Activated CD8-positive, alpha-beta T cell treated with anti-CD3 and anti-CD28 coated beads, Interleukin-2, amount 10 ng/mL, durations not matched to agents 7 days and 5 days (primary cell): Measurements from ENCODE around the gene FNIP1. TPM values are rescaled to one million over a fixed set of nuclear protein-coding genes. Genes with fewer than 3 reads are reported as not detected.
A peak's percentile ranks its signal among the peaks of the same experiment; 100 is the strongest.

Experiments used
- ATAC-seq: fragments of 150-1000 bp; cut with Tn5 transposase; one replicate; pipeline ENCODE4 v1.10.0; 2021; ENCODE audit warnings: moderate library complexity
- CTCF ChIA-PET: fragments of 350-600 bp; sonication (Branson Sonifier 250); formaldehyde crosslinking; loops from one replicate; lab custom pipeline; 2021; ENCODE audit warnings: antibody characterized with exemption; lab: Charles Lee
- POLR2A ChIA-PET: fragments of 350-600 bp; sonication (Branson Sonifier 250); formaldehyde crosslinking; loops from one replicate; lab custom pipeline; 2021; ENCODE audit warnings: antibody characterized with exemption; lab: Charles Lee
- DNase-seq: peaks from one replicate; pipeline ENCODE4 v3.0.0-alpha.2; 2020
- H3K27ac Mint-ChIP-seq: one replicate; pipeline ENCODE4 v1.8.0; 2021; ENCODE audit warnings: mild to moderate bottlenecking, mixed read lengths
- H3K27me3 Mint-ChIP-seq: one replicate; pipeline ENCODE4 v1.8.0; 2021; ENCODE audit warnings: low read depth, mixed read lengths
- H3K36me3 Mint-ChIP-seq: one replicate; pipeline ENCODE4 v1.8.0; 2021; ENCODE audit warnings: low read depth, mixed read lengths
- H3K4me1 Mint-ChIP-seq: one replicate; pipeline ENCODE4 v1.8.0; 2021; ENCODE audit warnings: low read depth, mixed read lengths
- H3K4me3 Mint-ChIP-seq: one replicate; pipeline ENCODE4 v1.8.0; 2021; ENCODE audit warnings: mild to moderate bottlenecking, mixed read lengths
- H3K9me3 Mint-ChIP-seq: one replicate; pipeline ENCODE4 v1.8.0; 2022; ENCODE audit warnings: mixed read lengths; ENCODE audit not compliant: insufficient read depth
- total RNA-seq, 2 experiments: library from RNA; stranded (reverse); gene quantifications; one replicate each; pipeline ENCODE4 v1.2.3, GENCODE V29; 2021

The FNIP1 gene
- total RNA-seq, 2 experiments from 2014 or later, result 25.5 to 26.7 TPM

- no peaks in the 10 kb centered on the region for H3K27me3 Mint-ChIP-seq
- H3K36me3 Mint-ChIP-seq, result peaks cover 55% of the 10 kb centered on the region
- H3K4me3 Mint-ChIP-seq, result no peak overlapping the region
- H3K9me3 Mint-ChIP-seq, result no peaks in the 10 kb centered on the region
- CTCF ChIA-PET, result interaction anchor here (1.2 kb wide), 1 partner anchor 414 kb away, joined by 3 read pairs; no protein-coding TSS in a partner anchor
- POLR2A ChIA-PET, result no interaction called here
- peaks cover 1% of the 10 kb centered on the region for H3K4me1 Mint-ChIP-seq
- no peak for ATAC-seq
- DNase-seq, result no peak
- no peak overlapping the region for H3K27ac Mint-ChIP-seq
Measured at GRCh38 chr5:131649161-131649560, 147.7 kb downstream of the FNIP1 start.

- POLR2A ChIA-PET, result interaction anchor here (0.8 kb wide), 1 partner anchor 11 kb away, joined by 3 read pairs; no protein-coding TSS in a partner anchor
- no peak overlapping the region for H3K4me3 Mint-ChIP-seq
- DNase-seq (no peak), ATAC-seq (no peak)
- H3K36me3 Mint-ChIP-seq, result peaks cover 55% of the 10 kb centered on the region
- H3K9me3 Mint-ChIP-seq, result no peaks in the 10 kb centered on the region
- peaks cover 1% of the 10 kb centered on the region for H3K4me1 Mint-ChIP-seq
- H3K27me3 Mint-ChIP-seq, result no peaks in the 10 kb centered on the region
- CTCF ChIA-PET, result interaction anchor here (0.8 kb wide), 1 partner anchor 49 kb away, joined by 3 read pairs; no protein-coding TSS in a partner anchor
- H3K27ac Mint-ChIP-seq, result peak overlapping the region; percentile 9
Measured at GRCh38 chr5:131647048-131647769, 149.6 kb downstream of the FNIP1 start.

- POLR2A ChIA-PET, result no interaction called here
- Mint-ChIP-seq H3K4me1 (peaks cover 11% of the 10 kb centered on the region), H3K36me3 (peaks cover 37% of the 10 kb centered on the region), H3K4me3 (no peak overlapping the region), H3K27ac (no peak overlapping the region), H3K27me3 (no peaks in the 10 kb centered on the region), H3K9me3 (no peaks in the 10 kb centered on the region)
- no peak for DNase-seq
- no peak for ATAC-seq
- CTCF ChIA-PET, result no interaction called here
Measured at GRCh38 chr5:131644822-131645221, 152.0 kb downstream of the FNIP1 start.

- Mint-ChIP-seq H3K36me3 (peaks cover 34% of the 10 kb centered on the region), H3K27ac (no peak overlapping the region), H3K4me1 (peaks cover 15% of the 10 kb centered on the region), H3K27me3 (no peaks in the 10 kb centered on the region), H3K9me3 (no peaks in the 10 kb centered on the region), H3K4me3 (no peak overlapping the region)
- ATAC-seq, result no peak
- POLR2A ChIA-PET, result no interaction called here
- DNase-seq, result no peak
- CTCF ChIA-PET, result no interaction called here
Measured at GRCh38 chr5:131644370-131644769, 152.4 kb downstream of the FNIP1 start.

GRCh38 chr5:131641494-131641893, 155.3 kb downstream of the FNIP1 start:
- no peaks in the 10 kb centered on the region for H3K27me3 Mint-ChIP-seq
- no peak overlapping the region for H3K4me3 Mint-ChIP-seq
- H3K4me1 Mint-ChIP-seq, result peaks cover 23% of the 10 kb centered on the region
- H3K27ac Mint-ChIP-seq, result no peak overlapping the region
- no peak for ATAC-seq
- CTCF ChIA-PET, result interaction anchor here (1.1 to 1.8 kb wide), 3 partner anchors 12 to 422 kb away, joined by 4 read pairs; no protein-coding TSS in a partner anchor
- no peak for DNase-seq
- peaks cover 24% of the 10 kb centered on the region for H3K36me3 Mint-ChIP-seq
- H3K9me3 Mint-ChIP-seq, result no peaks in the 10 kb centered on the region
- POLR2A ChIA-PET, result no interaction called here

GRCh38 chr5:131640043-131640856, 156.6 kb downstream of the FNIP1 start:
- Mint-ChIP-seq H3K4me1 (peaks cover 29% of the 10 kb centered on the region), H3K27me3 (no peaks in the 10 kb centered on the region), H3K4me3 (no peak overlapping the region), H3K9me3 (no peaks in the 10 kb centered on the region), H3K36me3 (peaks cover 21% of the 10 kb centered on the region), H3K27ac (peak overlapping the region; percentile 31)
- DNase-seq (peak; percentile 26), ATAC-seq (peak; percentile 37)
- ChIA-PET POLR2A (interaction anchor here (0.6 to 1.3 kb wide), 2 partner anchors 157 to 368 kb away, joined by 3 read pairs; partner anchors contain the start of gene FNIP1), CTCF (interaction anchor here (1.2 to 3.3 kb wide), 5 partner anchors 12 to 423 kb away, joined by 3 to 11 read pairs (median 4); no protein-coding TSS in a partner anchor)

GRCh38 chr5:131639148-131639547, 157.7 kb downstream of the FNIP1 start:
- DNase-seq (no peak), ATAC-seq (no peak)
- ChIA-PET CTCF (interaction anchor here (1.0 to 3.3 kb wide), 2 partner anchors 49 to 172 kb away, joined by 4 to 11 read pairs; no protein-coding TSS in a partner anchor), POLR2A (no interaction called here)
- peaks cover 30% of the 10 kb centered on the region for H3K4me1 Mint-ChIP-seq
- no peak overlapping the region for H3K4me3 Mint-ChIP-seq
- H3K27me3 Mint-ChIP-seq, result no peaks in the 10 kb centered on the region
- no peak overlapping the region for H3K27ac Mint-ChIP-seq
- peaks cover 15% of the 10 kb centered on the region for H3K36me3 Mint-ChIP-seq
- H3K9me3 Mint-ChIP-seq, result no peaks in the 10 kb centered on the region

- Mint-ChIP-seq H3K4me1 (peaks cover 35% of the 10 kb centered on the region), H3K4me3 (no peak overlapping the region), H3K27ac (no peak overlapping the region), H3K9me3 (no peaks in the 10 kb centered on the region), H3K36me3 (peaks cover 15% of the 10 kb centered on the region), H3K27me3 (no peaks in the 10 kb centered on the region)
- ChIA-PET POLR2A (no interaction called here), CTCF (no interaction called here)
- no peak for DNase-seq
- ATAC-seq, result no peak
Measured at GRCh38 chr5:131637694-131638093, 159.1 kb downstream of the FNIP1 start.

- ChIA-PET POLR2A (interaction anchor here (0.6 to 1.4 kb wide), 11 partner anchors 9 to 658 kb away, joined by 3 to 14 read pairs (median 3); partner anchors contain the start of genes FNIP1 and SLC22A4), CTCF (interaction anchor here (0.7 to 1.4 kb wide), 4 partner anchors 39 to 371 kb away, joined by 3 to 14 read pairs (median 3); no protein-coding TSS in a partner anchor)
- Mint-ChIP-seq H3K36me3 (peaks cover 8% of the 10 kb centered on the region), H3K4me3 (peak overlapping the region; percentile 87), H3K4me1 (peaks cover 35% of the 10 kb centered on the region), H3K9me3 (no peaks in the 10 kb centered on the region), H3K27me3 (no peaks in the 10 kb centered on the region), H3K27ac (peak overlapping the region; percentile 98)
- no peak for ATAC-seq
- peak; percentile 33 for DNase-seq
Measured at GRCh38 chr5:131635684-131636572, 160.9 kb downstream of the FNIP1 start.

GRCh38 chr5:131634996-131635683, 161.7 kb downstream of the FNIP1 start, which contains the start of gene RAPGEF6:
Gene RAPGEF6, minus strand, starts transcription at chr5:131635229. Its CDS starts 199 bp downstream, at chr5:131635030.
- H3K27ac Mint-ChIP-seq, result peak within 1 kb of the TSS; percentile 98
- peak within 1 kb of the TSS; percentile 87 for H3K4me3 Mint-ChIP-seq
- ATAC-seq (peak; percentile 91), DNase-seq (peak; percentile 99)
- peaks cover 8% of the 10 kb centered on the region for H3K36me3 Mint-ChIP-seq
- H3K4me1 Mint-ChIP-seq, result peaks cover 27% of the 10 kb centered on the region
- H3K27me3 Mint-ChIP-seq, result no peaks in the 10 kb centered on the region
- CTCF ChIA-PET, result interaction anchor here (1.0 to 1.4 kb wide), 2 partner anchors 46 to 370 kb away, joined by 3 to 14 read pairs; no protein-coding TSS in a partner anchor
- POLR2A ChIA-PET, result interaction anchor here (0.7 to 1.4 kb wide), 8 partner anchors 8 to 659 kb away, joined by 3 to 14 read pairs (median 3); partner anchors contain the start of genes FNIP1 and SLC22A4
- no peaks in the 10 kb centered on the region for H3K9me3 Mint-ChIP-seq
